Measurements from ENCODE around the gene BAIAP2. TPM values are rescaled to one million over a fixed set of nuclear protein-coding genes. Genes with fewer than 3 reads are reported as not detected.

Gene BAIAP2
- polyA plus RNA-seq, 3 donors, result 8.6 to 17.0 (median 11.2) TPM

GRCh38 chr17:81092518-81093095, 57.7 kb downstream of the BAIAP2 start:
- 98% methylated on average over 21 of the region's 24 CpGs for WGBS (ENCODE audit: insufficient coverage)
- peaks cover 41% of the 10 kb centered on the region for H3K4me1 Mint-ChIP-seq

More at GRCh38 chr17:81092518-81093095, 57.7 kb downstream of the BAIAP2 start:
- Mint-ChIP-seq H3K27me3 (ENCODE audit: low read depth in 3 of 3) (peaks cover 0 to 12% (median 6%) of the 10 kb centered on the region in 3 donors), H3K36me3 (peaks cover 0 to 12% of the 10 kb centered on the region in 2 donors), H3K27ac (peak overlapping the region in 1 of 7 donors; percentile 22), H3K4me3 (no peak overlapping the region), H3K9me3 (no peaks in the 10 kb centered on the region)
- Histone ChIP-seq H3K4me3 (replicated peaks in 1 of 3; ENCODE audit: low read depth in 2 of 3, low read length in 3 of 3) (no peak overlapping the region), H3K4me1 (ENCODE audit: control insufficient read depth in 1 of 2, insufficient read depth in 2 of 2, low read length in 2 of 2) (peaks cover 28 to 29% of the 10 kb centered on the region in 2 donors), H3K9ac (ENCODE audit: insufficient read depth, low read length, poor library complexity, severe bottlenecking) (no peak overlapping the region), H3K79me2 (ENCODE audit: insufficient read depth, low read length) (no peaks in the 10 kb centered on the region), H4K20me1 (ENCODE audit: insufficient read depth, low read length) (no peaks in the 10 kb centered on the region), H3K9me3 (replicated peaks in 1 of 2; ENCODE audit: control insufficient read depth in 1 of 2, insufficient read depth in 1 of 2, low read length in 2 of 2) (no peaks in the 10 kb centered on the region), H3K27ac (ENCODE audit: low read depth in 1 of 2, low read length in 2 of 2) (no peak overlapping the region), H2AFZ (ENCODE audit: insufficient read depth, low read depth, low read length, poor library complexity, severe bottlenecking) (no peak overlapping the region), H3K4me2 (replicated peaks; ENCODE audit: extremely low read depth, low read length, poor library complexity, severe bottlenecking) (no peak overlapping the region), H3K36me3 (replicated peaks in 1 of 2; ENCODE audit: control insufficient read depth in 1 of 2, insufficient read depth in 2 of 2, low read length in 2 of 2) (no peaks in the 10 kb centered on the region), H3K27me3 (ENCODE audit: control insufficient read depth in 2 of 2, insufficient read depth in 2 of 2, low read length in 2 of 2) (peaks cover 0 to 3% of the 10 kb centered on the region in 2 donors)
- intact Hi-C loops (cut with micrococcal nuclease), result loop anchor here in 1 of 2 donors (5.0 kb wide), 1 partner anchor 60 kb away; no protein-coding TSS in a partner anchor
- no peak for DNase-seq
- no peak for TF ChIP-seq CTCF (IDR thresholded peaks at IDR 0.05)
